GM19397 (cell line): ENCODE data around the gene TMEM81.

Source experiments
- ATAC-seq: cut with Tn5 transposase; IDR thresholded peaks from one replicate; pipeline ENCODE4 v1.9.1; 2021; ENCODE audit warnings: mild to moderate bottlenecking, moderate library complexity; ENCODE audit not compliant: unreplicated experiment

The TMEM81 gene

GRCh38 chr1:205061227-205061626 is 23.0 kb downstream of the TMEM81 start:
- no peak for ATAC-seq

- no peak for ATAC-seq
Observed at GRCh38 chr1:205060746-205061145, 23.5 kb downstream of the TMEM81 start.

- ATAC-seq, result no peak
Observed at GRCh38 chr1:205059660-205060059, 24.6 kb downstream of the TMEM81 start.

- ATAC-seq, result no peak
Observed at GRCh38 chr1:205058853-205059252, 25.4 kb downstream of the TMEM81 start.

GRCh38 chr1:205057808-205058575 is 26.3 kb downstream of the TMEM81 start:
- no peak for ATAC-seq

GRCh38 chr1:205056956-205057568 is 27.2 kb downstream of the TMEM81 start:
- ATAC-seq, result no peak

- ATAC-seq, result no peak
Observed at GRCh38 chr1:205056188-205056611, 28.1 kb downstream of the TMEM81 start.

- no peak for ATAC-seq
Observed at GRCh38 chr1:205054013-205054412, 30.2 kb downstream of the TMEM81 start.

- ATAC-seq, result no peak
Observed at GRCh38 chr1:205053296-205053695, 31.0 kb downstream of the TMEM81 start.

- no peak for ATAC-seq
Observed at GRCh38 chr1:205052690-205053089, 31.6 kb downstream of the TMEM81 start.

GRCh38 chr1:205049479-205049878 is 34.8 kb downstream of the TMEM81 start:
- no peak for ATAC-seq

- no peak for ATAC-seq
Observed at GRCh38 chr1:205048382-205048781, 35.9 kb downstream of the TMEM81 start.

- ATAC-seq, result no peak
Observed at GRCh38 chr1:205047764-205048231, 36.5 kb downstream of the TMEM81 start.

GRCh38 chr1:205046870-205047269 is 37.4 kb downstream of the TMEM81 start:
- no peak for ATAC-seq

GRCh38 chr1:205045146-205045545 is 39.1 kb downstream of the TMEM81 start:
- ATAC-seq, result no peak

- no peak for ATAC-seq
Observed at GRCh38 chr1:205044741-205045140, 39.5 kb downstream of the TMEM81 start.

- no peak for ATAC-seq
Observed at GRCh38 chr1:205043866-205044265, 40.4 kb downstream of the TMEM81 start.

- no peak for ATAC-seq
Observed at GRCh38 chr1:205042911-205043806, 41.1 kb downstream of the TMEM81 start, which contains the start of gene CNTN2. Gene CNTN2 (plus strand): TSS chr1:205043212. CDS start chr1:205053186, 9,974 bp downstream.

GRCh38 chr1:205041998-205042910 is 42.0 kb downstream of the TMEM81 start:
- ATAC-seq, result no peak
